GM19324 (cell line): Measurements from ENCODE around the gene MCUB.
"Not testable (repeated sequence)": the region's sequence is repeated elsewhere in the genome, so short reads cannot be mapped to it uniquely, and the experiment has no call there.

Experiments
- ATAC-seq: cut with Tn5 transposase; IDR thresholded peaks from one replicate; pipeline ENCODE4 v1.9.1; 2021; ENCODE audit warnings: mild to moderate bottlenecking, moderate library complexity; ENCODE audit not compliant: unreplicated experiment, low FRiP score

The MCUB gene

DNA sequence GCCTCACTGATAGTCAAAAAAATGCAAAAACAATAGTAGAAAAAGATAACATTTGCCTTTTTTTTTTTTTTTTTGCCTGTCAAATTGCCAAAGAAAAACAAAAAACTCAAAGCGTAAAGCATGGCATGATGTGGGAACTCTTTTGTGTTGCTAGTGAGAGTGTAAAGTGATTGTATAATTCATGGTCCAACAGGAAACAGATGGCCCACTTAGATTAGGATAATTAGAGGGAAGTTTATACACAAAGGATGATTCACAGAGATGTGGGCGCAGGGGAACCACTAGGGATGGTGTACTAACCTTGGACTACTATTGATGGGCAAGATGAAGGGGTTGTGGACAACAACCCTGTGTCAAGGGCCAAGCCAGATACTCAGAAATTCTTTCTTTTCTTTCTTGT is 16.4 kb downstream of the MCUB start:
- no peak for ATAC-seq

DNA sequence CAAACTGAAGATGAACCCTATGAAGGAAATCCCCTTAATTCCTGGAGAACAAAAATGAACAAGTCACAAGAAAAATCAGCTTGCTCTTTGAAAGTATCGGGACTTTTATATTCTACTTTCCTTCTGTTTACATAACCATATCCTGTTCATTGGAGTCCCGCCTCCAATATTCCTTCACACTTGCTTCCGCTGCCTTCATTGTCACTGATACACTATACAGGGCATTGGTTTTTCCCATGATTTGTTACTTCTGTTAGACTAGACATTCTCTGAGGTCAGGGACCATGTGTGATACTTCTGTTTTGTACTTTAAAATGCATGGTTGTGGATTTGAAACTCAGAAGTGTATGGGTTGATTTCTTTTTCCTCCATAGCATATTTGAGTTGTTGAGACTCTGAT is 18.8 kb downstream of the MCUB start:
- no peak for ATAC-seq

DNA sequence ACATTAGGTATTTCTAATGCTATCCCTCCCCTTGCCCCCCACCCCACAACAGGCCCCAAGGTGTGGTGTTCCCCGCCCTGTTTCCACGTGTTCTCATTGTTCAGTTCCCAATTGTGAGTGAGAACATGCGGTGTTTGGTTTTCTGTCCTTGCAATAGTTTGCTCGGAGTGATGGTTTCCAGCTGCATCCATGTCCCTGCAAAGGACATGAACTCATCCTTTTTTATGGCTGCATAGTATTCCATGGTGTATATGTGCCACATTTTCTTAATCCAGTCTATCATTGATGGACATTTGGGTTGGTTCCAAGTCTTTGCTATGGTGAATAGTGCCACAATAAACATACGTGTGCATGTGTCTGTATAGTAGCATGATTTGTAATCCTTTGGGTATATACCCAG is 20.0 kb downstream of the MCUB start:
- not testable (repeated sequence) for ATAC-seq

DNA sequence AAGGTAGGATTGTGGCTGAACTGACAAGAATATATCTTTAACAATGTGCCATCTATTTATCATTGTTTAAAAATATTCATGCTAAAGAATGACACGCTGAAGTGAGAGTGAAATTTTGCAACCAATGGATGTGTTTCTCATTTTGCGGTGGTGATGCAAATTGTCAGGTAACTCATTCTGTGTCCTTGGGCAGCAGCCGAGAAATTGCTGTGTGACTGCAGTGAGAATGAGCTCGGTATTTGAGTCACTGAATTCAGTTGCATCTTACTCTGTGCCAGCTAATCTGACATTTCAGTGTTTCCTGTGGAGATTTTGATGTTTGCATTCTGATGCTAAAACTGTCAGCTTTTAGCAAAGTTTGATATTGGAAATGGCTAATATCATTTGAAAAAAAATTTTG is 28.1 kb downstream of the MCUB start:
- ATAC-seq: peak; percentile 96

DNA sequence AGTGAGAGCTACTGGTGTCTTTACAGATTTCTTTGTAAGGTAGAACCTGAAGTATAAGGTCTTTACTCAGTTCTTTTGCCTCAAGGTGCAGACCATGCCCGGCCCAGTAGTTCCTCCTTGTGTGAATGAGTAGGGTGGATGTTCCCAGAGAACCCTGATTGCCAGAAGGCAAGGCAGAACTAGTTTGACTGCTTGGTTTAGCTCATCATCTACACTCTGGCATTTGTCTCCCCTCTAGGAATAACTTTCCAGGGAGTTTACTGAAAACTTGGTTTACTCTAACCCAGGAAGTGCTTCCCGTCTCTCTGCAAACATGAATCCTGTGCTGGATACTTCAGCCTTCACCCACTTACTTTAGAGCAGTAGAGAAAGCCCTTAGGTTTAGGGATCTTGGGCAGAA is 29.1 kb downstream of the MCUB start:
- no peak for ATAC-seq

DNA sequence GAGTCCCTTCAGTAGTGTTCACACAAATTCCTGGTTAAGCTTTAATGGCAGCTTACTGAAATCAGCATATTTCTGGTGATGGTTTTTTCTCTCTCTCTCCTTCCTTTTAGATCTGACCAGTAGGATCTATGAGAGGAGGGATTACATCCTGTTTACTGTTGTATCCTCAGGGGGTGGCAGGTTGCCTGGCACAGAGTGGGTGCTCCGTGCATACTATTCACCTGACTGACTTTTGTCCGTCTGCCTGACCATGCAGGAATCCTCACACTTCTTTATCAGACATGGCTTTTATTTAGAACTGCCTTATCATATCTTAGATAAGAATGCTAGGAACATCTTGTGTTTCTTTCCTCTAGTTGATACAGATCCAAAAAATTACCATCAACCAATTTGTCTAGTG is 29.6 kb downstream of the MCUB start:
- ATAC-seq: no peak

DNA sequence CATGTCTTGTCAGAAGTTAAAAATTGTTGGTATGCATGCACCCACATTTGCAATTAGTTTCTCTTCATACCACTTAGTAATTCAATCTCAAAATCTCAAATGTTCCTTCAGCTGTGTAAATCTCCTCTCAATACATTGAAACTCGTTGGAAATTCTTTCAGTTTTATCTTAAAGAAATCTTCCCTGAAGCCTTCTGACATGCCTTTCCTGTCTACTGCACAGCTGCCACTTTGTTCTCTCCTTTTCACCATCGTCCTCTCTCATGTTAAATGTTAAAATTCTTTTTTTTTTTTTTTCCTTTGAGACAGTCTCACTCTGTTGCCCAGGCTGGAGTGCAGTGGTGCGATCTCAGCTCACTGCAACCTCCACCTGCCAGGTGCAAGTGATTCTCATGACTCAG is 30.9 kb downstream of the MCUB start:
- no peak for ATAC-seq

DNA sequence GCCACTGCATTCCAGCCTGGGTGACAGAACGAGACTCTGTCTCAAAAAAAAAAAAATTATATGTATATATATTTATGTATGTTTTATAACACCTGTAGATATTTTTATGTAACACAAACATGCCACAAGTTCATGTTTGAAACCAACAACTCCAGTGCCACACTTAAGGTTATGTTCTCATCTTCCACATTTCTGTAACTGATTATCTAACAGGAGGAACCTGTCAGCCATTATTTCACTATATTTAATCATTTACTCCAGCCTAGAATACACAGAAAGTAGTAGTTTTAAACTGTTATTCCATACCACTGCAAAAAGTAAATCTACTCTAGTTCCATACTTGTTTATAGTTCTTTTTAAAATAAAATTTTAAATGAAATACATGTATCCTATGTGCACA is 32.3 kb downstream of the MCUB start:
- no peak for ATAC-seq

DNA sequence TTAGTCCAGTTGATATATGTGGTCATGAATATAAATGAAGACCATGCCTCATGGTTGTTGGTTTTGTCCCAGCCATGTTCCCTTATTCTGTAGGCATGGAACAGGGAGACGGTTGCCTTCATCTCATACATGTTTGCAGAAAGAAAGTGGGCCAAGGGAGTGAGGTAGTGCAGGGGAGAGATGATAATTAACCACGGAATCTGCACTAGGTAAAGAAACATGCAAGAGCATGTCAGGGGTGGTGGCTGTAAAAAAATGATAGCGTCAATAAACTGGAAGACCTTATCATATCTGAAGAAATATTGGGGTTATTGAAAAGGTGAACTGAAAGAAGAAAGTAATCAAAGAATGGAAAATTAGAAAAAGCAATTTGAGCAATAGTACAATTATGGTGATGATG is 35.1 kb downstream of the MCUB start:
- not testable (repeated sequence) for ATAC-seq

DNA sequence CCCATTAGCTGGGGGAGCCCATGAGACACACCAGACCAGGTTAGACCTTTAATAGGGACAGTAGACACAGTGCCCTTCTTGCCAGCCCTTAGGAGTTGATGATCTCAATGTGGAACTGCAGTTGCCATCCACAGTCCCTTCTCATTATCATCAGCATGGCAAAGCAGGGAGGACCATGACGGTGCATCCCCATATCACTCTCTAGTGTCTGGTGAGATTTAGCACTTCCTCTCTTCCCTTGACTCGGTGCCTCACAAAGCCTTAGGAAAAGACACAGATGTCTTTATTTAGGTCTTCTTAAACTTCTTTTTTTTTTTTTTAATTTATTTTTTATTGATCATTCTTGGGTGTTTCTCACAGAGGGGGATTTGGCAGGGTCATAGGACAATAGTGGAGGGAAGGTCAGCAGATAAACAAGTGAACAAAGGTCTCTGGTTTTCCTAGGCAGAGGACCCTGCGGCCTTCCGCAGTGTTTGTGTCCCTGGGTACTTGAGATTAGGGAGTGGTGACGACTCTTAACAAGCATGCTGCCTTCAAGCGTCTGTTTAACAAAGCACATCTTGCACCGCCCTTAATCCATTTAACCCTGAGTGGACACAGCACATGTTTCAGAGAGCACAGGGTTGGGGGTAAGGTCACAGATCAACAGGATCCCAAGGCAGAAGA is 36.5 kb downstream of the MCUB start:
- ATAC-seq: not testable (repeated sequence)

DNA sequence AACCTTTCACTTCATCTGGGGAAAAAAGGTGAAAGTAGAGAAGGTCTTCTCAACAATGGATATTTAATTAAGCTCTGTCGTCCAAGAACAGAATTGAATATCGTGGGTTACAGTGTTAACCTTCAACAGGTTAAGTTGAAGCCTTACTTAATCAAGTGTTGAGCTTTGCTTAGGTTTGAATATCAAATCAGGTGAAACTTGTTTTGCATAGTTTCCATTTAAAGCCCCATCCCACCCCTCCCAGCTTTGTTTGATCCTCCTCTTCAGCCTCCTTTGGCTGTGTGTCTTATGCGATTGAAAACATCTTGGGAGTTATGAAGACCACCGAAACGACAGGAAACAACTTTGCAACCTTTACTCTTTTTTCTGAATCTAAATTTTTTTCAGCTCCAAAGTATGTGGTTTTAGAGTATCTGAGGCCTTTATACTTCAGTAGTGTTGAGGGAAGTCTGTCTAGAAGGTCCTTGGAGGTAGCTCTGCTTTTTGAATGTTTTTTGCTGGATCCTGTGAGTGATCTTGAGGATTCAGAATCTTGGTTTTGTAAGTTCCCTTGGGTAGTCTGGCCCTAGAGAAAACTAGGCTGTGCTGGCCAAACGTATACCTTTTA is 39.1 kb downstream of the MCUB start:
- ATAC-seq: no peak

DNA sequence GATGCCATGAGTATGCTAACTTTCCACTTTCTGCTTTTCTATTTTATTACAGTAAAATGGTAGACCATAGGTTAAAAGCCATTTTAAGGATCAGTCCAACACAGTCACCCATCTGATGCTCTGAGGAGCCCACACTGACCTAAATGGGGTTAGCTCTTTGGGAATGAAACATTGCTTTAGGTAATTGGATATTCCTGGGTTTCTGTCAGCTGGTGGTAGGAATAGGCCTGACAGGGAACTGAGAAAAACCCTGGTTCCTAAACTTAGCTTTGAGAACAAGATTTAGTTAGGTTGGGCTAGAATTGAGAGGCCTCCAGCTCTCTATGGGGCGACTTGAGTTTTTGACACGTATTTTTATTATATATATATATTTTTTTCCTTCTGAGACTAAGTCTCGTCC is 40.4 kb downstream of the MCUB start:
- no peak for ATAC-seq

DNA sequence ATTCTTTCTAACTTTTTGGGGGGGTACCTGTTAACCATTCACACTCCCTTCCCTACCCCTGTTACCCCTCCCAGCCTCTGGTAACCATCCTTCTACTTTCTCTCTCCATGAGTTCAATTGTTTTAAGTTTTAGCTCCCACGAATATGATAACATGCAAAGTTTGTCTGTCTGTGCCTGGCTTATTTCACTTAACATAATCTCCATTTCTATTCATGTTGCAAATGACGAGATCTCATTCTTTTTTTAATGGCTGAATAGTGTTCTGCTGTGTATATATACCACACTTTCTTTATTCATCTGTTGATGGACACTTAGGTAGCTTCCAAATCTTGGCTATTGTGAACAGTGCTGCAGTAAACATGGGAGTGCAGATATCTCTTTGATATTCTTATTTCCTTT is 41.3 kb downstream of the MCUB start:
- ATAC-seq: no peak

DNA sequence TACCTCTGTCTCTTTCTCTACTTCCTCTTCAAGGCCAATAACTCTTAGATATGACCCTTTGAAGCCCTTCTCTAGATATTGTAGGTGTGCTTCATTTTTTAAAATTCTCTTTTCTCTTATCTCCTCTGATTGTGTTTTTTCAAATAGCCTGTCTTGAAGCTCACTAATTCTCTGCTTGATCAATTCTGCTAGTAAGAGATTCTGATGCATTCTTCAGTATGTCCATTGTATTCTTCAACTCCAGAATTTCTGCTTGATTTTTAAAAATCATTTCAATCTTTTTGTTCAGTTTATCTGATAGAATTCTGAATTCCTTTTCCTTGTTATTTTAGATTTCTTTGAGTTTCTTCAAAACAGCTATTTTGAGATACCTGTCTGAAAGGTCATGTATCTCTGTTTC is 47.9 kb downstream of the MCUB start:
- ATAC-seq: no peak

DNA sequence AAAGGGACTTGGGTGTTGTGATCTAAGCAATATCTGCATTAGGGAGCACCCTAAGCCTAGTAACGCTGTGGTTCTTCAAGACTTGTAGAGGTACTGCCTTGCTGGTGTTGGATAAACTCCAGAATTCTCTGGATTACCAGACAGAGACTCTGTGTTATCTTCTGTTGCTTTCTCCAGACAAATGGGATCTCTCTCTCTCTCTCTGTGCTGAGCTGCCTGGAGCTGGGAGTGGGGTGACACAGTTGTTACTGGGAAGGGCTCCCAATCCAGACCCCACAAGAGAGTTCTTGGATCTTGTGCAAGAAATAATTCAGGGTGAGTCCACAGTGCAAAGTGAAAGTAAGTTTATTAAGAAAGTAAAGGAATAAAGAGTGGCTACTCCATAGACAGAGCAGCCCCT is 48.8 kb downstream of the MCUB start:
- ATAC-seq: no peak

DNA sequence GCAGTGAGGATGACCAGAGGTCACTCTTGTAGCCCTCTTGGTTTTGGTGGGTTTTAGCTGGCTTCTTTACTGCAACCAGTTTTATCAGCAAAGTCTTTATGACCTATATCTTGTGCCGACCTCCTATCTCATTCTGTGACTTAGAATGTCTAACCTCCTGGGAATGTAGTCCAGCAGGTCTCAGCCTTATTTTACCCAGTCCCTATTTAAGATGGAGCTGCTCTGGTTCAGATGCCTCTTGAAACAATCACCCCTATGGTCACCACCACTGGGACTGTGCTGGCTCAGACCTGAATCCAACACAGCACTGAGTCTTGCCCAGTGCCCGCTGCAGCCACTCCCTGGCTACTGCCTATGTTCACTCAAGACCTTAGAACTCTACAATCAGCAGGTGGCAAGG is 49.4 kb downstream of the MCUB start:
- ATAC-seq: no peak

DNA sequence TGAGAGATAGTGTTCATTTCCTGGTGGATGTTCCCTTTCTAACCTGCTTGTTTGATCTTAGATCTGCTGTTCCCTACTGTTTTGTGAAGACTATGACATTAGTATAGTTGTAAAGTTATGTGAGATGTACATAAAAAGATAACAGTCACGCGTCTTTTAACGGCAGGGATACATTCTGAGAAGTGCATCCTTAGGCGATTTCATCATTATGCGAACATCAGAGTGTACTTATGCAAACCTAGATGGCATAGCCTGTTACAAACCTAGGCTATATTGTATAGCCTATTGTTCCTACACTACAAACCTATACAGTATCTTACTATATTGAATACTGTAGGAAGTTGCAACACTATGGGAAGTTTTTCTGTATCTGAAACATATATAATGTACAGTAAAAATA is 50.4 kb downstream of the MCUB start:
- no peak for ATAC-seq

DNA sequence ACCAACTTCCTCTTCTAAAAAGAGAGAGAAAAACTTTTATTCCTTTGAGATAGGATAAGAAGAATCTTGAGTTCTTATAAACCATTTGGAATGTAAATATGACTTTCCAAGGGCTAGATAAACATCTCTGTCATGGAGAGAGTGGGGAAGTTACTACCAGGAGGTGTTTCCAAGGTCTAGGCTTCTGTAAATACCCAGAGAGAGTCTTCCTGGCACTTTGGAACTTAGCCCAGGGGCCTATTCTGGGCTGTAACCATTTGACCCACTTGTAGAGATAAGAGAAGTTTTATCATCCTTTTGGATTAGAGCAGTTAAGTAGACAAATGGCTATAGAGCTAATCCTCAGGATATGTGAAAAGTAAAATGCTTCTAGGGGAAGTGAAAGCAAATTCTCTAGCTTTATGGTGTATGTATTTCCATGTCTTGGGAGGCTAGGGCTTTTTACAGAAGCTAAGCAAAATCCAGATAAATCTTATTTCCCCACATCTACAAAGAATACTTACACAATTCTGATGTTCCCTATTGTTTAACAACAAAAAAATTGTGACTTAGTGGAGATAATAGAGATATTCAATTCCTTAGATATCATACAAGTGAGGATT is 51.1 kb downstream of the MCUB start:
- no peak for ATAC-seq

DNA sequence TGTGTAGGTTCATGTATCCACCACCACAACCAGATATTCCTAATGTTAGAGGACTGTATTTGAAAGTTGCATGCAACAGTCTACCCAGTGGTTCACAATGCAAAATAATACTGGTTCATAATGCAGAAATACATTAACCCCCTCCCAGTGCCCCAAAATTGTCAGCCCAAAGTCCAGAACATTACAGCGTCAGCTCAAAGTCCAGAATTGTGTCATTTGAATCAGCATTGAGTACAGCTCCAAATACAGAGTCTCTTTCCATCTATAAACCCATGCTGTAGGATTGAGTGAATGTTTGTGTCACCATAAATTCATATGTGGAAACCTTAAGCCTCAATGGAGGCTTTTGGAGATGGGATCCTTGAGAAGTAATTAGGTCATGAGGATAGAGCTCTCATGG is 54.0 kb downstream of the MCUB start:
- ATAC-seq: no peak

DNA sequence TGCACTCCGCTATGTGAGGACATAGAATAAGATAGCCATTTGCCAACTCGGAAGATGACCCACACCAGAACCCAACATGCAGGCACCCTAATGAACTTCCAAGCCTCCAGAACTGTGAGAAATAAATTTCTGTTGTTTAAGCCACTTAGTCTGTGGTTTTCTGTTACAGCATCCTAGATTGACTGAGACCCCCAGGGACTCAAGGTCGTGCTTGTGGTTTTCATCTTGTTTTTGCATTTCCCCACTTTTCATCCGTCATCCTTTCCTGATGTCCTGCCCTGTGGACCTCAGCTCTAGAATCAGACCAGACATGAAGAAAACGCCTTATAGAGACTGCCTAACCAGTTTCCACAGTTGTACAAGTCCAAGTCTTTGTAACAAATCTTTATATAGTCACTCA is 54.4 kb downstream of the MCUB start:
- ATAC-seq: no peak

DNA sequence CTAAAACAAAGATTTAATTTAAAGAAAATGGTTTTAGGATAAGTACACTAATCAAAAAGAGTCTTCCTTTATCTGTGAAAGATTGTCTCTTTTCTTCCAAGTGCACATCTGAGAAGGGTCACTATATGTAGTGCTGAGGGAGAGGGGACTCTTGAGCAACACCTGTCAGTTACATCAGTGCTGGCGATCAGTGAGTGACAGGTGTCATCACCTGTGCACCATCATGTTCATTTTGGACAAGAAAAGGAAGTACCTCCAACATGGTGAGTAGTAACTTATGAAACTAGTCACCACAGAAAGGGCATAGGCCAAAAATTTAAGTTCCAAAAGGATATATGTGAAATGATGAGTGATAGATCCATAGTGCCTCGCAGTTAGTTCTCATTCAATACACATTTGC is 55.7 kb downstream of the MCUB start:
- no peak for ATAC-seq

DNA sequence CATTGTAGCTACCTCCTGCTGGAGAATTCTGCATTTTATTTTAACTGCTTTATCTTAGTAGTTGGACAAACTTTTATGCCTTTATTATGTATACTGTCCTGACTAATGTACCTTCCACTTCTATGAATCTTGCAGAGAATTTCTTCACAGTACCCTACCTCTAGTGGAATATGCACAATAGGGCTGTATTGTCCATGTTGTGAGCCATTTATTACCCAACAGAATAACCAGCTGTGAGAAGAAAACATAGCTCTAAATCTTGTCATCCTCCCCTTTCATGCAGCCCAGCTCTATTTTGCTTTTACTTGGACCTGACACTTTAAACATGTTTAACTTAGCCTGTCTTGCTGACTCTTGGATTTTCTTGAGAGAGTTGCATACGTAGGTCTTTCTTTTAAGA is 56.2 kb downstream of the MCUB start:
- no peak for ATAC-seq
